Raji (cell line): Measurements from ENCODE around the gene STAT1.
A peak's percentile ranks its signal among the peaks of the same experiment; 100 is the strongest.

ENCODE experiments used
- POLR2A ChIP-seq: IDR thresholded peaks from 2 replicates; pipeline ENCODE4 v1.6.1; 2011; ENCODE audit warnings: low read depth, low read length, control low read depth; ENCODE audit not compliant: insufficient read depth

Gene STAT1

GRCh38 chr2:191013932-191014652 lies at the start of gene STAT1:
TSS of gene STAT1 (minus strand) at chr2:191014171. CDS start at chr2:191010003, 4,168 bp downstream.
- peak; percentile 41; the same call in 1 of the 2 replicates for TF ChIP-seq POLR2A

GRCh38 chr2:191063584-191063983 lies 49.6 kb upstream of the STAT1 start:
- no peak for TF ChIP-seq POLR2A

GRCh38 chr2:191061381-191061980 lies 47.5 kb upstream of the STAT1 start:
- TF ChIP-seq POLR2A: no peak

- no peak for TF ChIP-seq POLR2A
Observed at GRCh38 chr2:191059308-191059707, 45.3 kb upstream of the STAT1 start.

DNA sequence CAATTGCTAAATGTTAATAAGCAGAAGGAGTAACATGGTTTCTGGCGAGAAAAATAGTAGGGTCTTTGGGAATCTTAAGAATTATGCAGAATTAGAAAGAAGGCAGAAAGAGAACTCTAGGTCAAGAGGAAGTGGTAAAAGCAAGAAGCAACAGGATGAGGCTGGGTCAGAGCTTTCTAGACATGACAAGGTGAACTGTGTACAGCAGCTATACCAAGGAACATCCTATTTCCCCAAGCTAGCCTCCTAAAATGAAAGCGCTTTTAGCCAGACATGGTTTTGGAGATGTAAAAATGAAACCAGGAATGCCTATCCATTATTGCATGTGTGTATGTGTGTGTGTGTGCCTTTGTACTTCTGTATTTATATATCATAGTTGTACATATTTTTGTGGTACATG lies 42.3 kb upstream of the STAT1 start:
- no peak for TF ChIP-seq POLR2A

DNA sequence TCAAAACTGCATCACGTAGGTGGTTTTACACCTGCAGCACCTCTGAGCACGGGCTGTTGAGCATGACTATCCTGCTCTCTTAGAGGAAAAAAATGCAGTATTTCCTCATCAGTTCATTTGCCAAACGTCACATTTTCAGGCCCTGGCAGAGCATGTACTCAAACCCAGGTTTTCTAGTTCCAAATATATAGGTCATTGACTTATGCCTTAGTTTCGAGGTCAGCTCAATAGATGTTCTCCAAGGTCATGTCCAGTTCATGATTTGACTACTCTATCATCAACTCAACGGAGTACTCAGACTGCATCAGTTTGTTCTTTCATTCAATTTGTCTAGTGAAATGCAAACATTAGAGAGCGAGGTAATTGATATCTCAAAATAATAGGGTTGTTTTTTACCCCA lies 39.3 kb upstream of the STAT1 start:
- TF ChIP-seq POLR2A: no peak

GRCh38 chr2:191051825-191052778 lies 38.1 kb upstream of the STAT1 start:
- TF ChIP-seq POLR2A: no peak

DNA sequence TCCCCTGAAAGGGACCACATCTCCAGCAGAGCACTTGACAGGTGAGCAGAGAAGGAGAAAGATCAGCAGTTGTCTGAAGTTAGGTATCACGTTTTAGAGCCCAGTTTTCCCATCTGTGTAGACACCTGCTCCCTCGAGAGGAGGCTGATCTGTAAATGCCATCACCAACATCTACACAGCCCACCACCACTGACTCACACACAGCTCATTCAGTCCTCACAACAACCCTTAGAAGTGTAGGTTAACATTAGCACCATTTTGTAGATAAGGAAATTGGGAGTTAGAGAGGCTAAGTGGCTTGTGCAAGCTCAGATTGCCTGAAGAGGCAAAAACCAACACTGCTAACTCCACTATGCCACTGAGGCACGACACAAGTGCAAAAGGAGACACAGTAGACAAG lies 37.2 kb upstream of the STAT1 start:
- TF ChIP-seq POLR2A: no peak

GRCh38 chr2:191050640-191050987 lies 36.6 kb upstream of the STAT1 start:
- no peak for TF ChIP-seq POLR2A

- TF ChIP-seq POLR2A: no peak
Observed at GRCh38 chr2:191049728-191050639, 36.0 kb upstream of the STAT1 start.

DNA sequence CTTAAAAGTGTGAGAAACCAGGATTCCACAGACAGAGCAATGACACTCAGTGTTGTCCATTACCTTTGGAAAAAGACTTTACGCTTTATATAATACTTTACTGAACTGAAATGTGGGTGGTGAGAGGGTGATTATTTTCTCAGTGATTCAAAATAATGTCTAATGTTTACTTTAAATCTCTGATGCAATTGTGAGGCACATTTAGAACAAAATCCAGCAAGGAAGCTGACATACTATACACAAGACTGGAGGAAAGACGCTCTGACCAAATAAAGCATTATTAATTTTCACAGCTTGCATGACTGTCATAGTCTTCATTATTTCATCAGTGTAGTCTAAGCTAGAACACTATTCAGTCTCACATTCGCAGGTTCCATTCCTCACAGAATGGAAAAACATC lies 34.1 kb upstream of the STAT1 start:
- TF ChIP-seq POLR2A: no peak

GRCh38 chr2:191045141-191045540 lies 31.2 kb upstream of the STAT1 start:
- no peak for TF ChIP-seq POLR2A

GRCh38 chr2:191043438-191043837 lies 29.5 kb upstream of the STAT1 start:
- TF ChIP-seq POLR2A: no peak

DNA sequence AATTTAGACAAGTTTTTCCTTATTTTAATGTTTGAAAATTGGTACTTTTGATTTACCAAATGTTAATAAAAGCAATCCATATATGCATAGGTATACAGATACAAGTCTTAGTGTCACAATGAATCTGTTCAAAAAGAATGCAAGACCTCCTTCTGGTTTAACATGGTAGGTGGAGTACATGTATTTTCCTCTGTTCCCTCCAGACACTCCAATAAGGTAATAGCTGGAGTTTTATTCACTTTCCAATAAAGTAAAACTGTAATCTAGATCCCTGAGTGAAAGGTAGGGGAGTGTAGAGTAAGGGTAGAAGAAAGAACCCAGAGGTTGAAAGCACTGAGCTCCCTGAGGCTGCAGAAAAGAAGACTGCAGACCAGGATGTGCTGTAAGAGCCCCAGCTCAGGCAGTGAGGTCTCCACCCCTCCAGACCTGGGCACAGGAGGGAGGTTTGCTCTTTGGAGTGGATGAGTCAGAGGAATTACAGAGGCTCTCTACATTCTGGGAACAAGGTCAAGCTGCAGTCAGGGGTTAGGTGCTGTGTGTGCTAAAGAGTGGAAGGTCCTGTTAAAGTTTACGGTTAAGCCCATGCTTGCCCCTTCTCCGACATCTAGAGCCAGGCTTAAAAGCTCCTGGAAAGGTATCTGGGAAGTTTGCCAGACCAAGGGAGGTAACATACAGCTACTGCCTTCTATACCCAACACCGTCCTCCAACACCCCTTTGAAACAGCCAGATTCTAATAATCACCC lies 27.6 kb upstream of the STAT1 start:
- no peak for TF ChIP-seq POLR2A
